ENCODE measurements around the gene HUWE1. TPM values are rescaled to one million over a fixed set of nuclear protein-coding genes. Genes with fewer than 3 reads are reported as not detected.
A peak's percentile ranks its signal among the peaks of the same experiment; 100 is the strongest.

HUWE1 gene
- total and polyA plus RNA-seq, 11 donors: 34.7 to 222 (median 162) TPM

GRCh38 chrX:53685711-53686110, 808 bp downstream of the HUWE1 start:
- Histone ChIP-seq H3K4me3 (peak overlapping the region; percentile 39 to 96 (median 70)), H3K27ac (peak overlapping the region in 11 of 12 donors; percentile 81 to 90 (median 88)), H3K9me3 (peaks cover 0 to 7% (median 0%) of the 10 kb centered on the region in 12 donors), H3K4me1 (peaks cover 0 to 28% (median 7%) of the 10 kb centered on the region in 12 donors), H3K27me3 (no peaks in the 10 kb centered on the region), H3K36me3 (peaks cover 0 to 12% (median 8%) of the 10 kb centered on the region in 9 donors)
- DNase-seq (no peak), ATAC-seq (no peak)
- intact Hi-C loops (cut with DNase I): loop anchor here in 2 of 10 donors (10.0 kb wide), 1 partner anchor 359 kb away; the partner anchor contains the start of gene PHF8 (in 2 of the 2)
- 1 to 42% (median 17%) methylated on average over 4 of the region's 4 CpGs for WGBS, 4 donors
- TF ChIP-seq POLR2A (IDR thresholded peaks at IDR 0.05): no peak
- TF ChIP-seq, protein P1, sequence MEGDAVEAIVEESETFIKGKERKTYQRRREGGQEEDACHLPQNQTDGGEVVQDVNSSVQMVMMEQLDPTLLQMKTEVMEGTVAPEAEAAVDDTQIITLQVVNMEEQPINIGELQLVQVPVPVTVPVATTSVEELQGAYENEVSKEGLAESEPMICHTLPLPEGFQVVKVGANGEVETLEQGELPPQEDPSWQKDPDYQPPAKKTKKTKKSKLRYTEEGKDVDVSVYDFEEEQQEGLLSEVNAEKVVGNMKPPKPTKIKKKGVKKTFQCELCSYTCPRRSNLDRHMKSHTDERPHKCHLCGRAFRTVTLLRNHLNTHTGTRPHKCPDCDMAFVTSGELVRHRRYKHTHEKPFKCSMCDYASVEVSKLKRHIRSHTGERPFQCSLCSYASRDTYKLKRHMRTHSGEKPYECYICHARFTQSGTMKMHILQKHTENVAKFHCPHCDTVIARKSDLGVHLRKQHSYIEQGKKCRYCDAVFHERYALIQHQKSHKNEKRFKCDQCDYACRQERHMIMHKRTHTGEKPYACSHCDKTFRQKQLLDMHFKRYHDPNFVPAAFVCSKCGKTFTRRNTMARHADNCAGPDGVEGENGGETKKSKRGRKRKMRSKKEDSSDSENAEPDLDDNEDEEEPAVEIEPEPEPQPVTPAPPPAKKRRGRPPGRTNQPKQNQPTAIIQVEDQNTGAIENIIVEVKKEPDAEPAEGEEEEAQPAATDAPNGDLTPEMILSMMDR (IDR thresholded peaks at IDR 0.05): no peak

GRCh38 chrX:53684415-53685192, 1.9 kb downstream of the HUWE1 start:
- ATAC-seq: no peak
- Histone ChIP-seq H3K9me3 (peaks cover 0 to 7% (median 0%) of the 10 kb centered on the region in 12 donors), H3K4me3 (peak overlapping the region; percentile 2 to 96 (median 68)), H3K27ac (peak overlapping the region in 11 of 12 donors; percentile 70 to 92 (median 88)), H3K4me1 (peaks cover 0 to 28% (median 7%) of the 10 kb centered on the region in 12 donors), H3K36me3 (peaks cover 0 to 23% (median 15%) of the 10 kb centered on the region in 9 donors), H3K27me3 (no peaks in the 10 kb centered on the region)
- TF ChIP-seq, protein P1 (IDR thresholded peaks at IDR 0.05): no peak
- WGBS, 4 donors: 4 to 41% (median 21%) methylated on average over 18 of the region's 18 CpGs
- DNase-seq: no peak
- intact Hi-C loops (cut with DNase I): loop anchor here in 3 of 10 donors (5.0 to 10.0 kb wide), 2 partner anchors 360 to 498 kb away; partner anchors contain the start of genes PHF8 (in 2 of the 3) and FAM120C (in 1 of the 3)

DNA sequence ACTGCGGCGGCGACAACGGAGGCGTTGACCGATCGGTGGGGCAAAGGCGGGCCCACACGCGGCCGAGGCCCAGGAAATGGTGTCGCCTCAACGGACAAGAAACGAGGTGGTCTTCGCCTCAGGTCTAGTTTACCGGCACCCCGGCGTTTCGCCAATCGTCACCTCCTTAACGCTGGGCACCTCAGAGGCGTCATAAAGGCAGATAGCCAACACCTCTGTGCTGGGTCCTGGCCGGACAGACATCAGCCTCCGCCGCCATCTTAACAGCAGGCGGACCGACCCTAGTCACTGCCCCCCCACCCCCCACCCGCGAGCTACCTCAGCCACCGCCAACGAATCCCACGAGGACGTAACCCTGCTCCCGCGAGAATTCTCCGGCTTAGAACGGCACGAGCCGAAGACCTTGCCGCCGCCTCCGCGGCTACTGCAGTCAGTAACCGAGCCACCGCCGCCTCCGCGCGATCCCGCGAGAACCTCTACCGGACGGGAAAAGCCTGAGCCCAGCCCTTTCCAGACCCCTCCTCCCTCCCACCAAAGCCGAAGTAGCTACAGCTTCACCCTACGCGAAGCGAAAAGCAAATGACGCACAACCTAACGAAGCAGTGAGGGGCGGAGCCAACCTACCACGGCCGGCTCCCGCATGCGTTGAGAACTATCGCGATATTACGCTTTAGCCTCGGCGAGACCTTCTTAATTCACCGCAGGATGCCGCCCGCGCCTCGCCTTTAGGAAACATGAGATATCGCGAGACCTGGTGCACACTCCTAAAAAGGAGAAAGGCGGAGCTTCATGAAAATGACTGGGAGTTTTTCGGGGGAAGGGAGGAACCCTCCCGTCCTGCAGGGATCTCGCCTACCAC, 2.7 kb downstream of the HUWE1 start:
- Histone ChIP-seq H3K4me3 (peak overlapping the region; percentile 29 to 96 (median 68)), H3K27ac (peak overlapping the region; percentile 73 to 93 (median 88)), H3K4me1 (peaks cover 0 to 31% (median 7%) of the 10 kb centered on the region in 12 donors), H3K36me3 (peaks cover 0 to 31% (median 23%) of the 10 kb centered on the region in 9 donors), H3K9me3 (peaks cover 0 to 7% (median 0%) of the 10 kb centered on the region in 12 donors), H3K27me3 (no peaks in the 10 kb centered on the region)
- peak; percentile 86 to 93 (median 92) for ATAC-seq
- peak; percentile 91 to 94 (median 92) for DNase-seq
- TF ChIP-seq POLR2A (IDR thresholded peaks at IDR 0.05): peak in 1 of 2 donors; percentile 70
- TF ChIP-seq, protein P1 (IDR thresholded peaks at IDR 0.05): peak in 1 of 12 donors; percentile 12
- 0 to 51% (median 21%) methylated on average over 64 to 80 of the region's 80 CpGs for WGBS, 4 donors
- intact Hi-C loops (cut with DNase I): loop anchor here in 3 of 10 donors (5.0 to 10.0 kb wide), 2 partner anchors 361 to 499 kb away; partner anchors contain the start of genes PHF8 (in 2 of the 3) and FAM120C (in 1 of the 3)

Measured in heart left ventricle (tissue), 16 donors.